Natural killer cell (primary cell): ENCODE measurements around the gene AK1. TPM values are rescaled to one million over a fixed set of nuclear protein-coding genes. Genes with fewer than 3 reads are reported as not detected.

Source experiments
- ATAC-seq, 3 donors: fragments of 150-1000 bp in 2 of 3; fragments of 200-7000 bp in 1 of 3; cut with Tn5 transposase; 1 replicate in 1 of 3; 2 replicates in 2 of 3; pipeline ENCODE4 v1.10.0; 2021; ENCODE audit warnings: mild to moderate bottlenecking in 2 of 3, moderate library complexity in 2 of 3
- DNase-seq, 2 donors: peaks; one replicate each; pipeline versions ENCODE4 v3.0.0 to v3.0.0-alpha.2; 2013 to 2021; ENCODE audit warnings: mixed read lengths in 1 of 2
- H3K27ac ChIP-seq: one replicate; pipeline ENCODE4 v1.5.1; 2013; ENCODE audit warnings: mild to moderate bottlenecking, low read length
- H3K27me3 ChIP-seq: one replicate; pipeline ENCODE4 v1.6.1; 2013; ENCODE audit warnings: low read length; ENCODE audit not compliant: control insufficient read depth, insufficient read depth
- H3K36me3 ChIP-seq: one replicate; pipeline ENCODE4 v1.6.1; 2013; ENCODE audit warnings: low read length; ENCODE audit not compliant: control insufficient read depth, insufficient read depth
- H3K4me1 ChIP-seq: one replicate; pipeline ENCODE4 v1.6.1; 2013; ENCODE audit warnings: low read length; ENCODE audit not compliant: control insufficient read depth, insufficient read depth
- H3K4me3 ChIP-seq: one replicate; pipeline ENCODE4 v1.5.1; 2013; ENCODE audit warnings: low read length
- H3K9me3 ChIP-seq: one replicate; pipeline ENCODE4 v1.6.1; 2013; ENCODE audit warnings: low read length; ENCODE audit not compliant: control insufficient read depth, insufficient read depth
- H3K27ac Mint-ChIP-seq, 2 donors: one replicate each; pipeline ENCODE4 v1.8.0; 2022; ENCODE audit warnings: mild to moderate bottlenecking in 2 of 2, mixed read lengths in 2 of 2, moderate library complexity in 1 of 2
- H3K27me3 Mint-ChIP-seq, 2 donors: one replicate each; pipeline ENCODE4 v1.8.0; 2022; ENCODE audit warnings: low read depth in 2 of 2, mixed read lengths in 2 of 2
- H3K36me3 Mint-ChIP-seq: one replicate; pipeline ENCODE4 v1.8.0; 2022; ENCODE audit warnings: mixed read lengths
- H3K4me1 Mint-ChIP-seq, 2 donors: one replicate each; pipeline ENCODE4 v1.8.0; 2022; ENCODE audit warnings: mixed read lengths in 2 of 2
- H3K4me3 Mint-ChIP-seq: one replicate; pipeline ENCODE4 v1.8.0; 2022; ENCODE audit warnings: mild to moderate bottlenecking, moderate library complexity, mixed read lengths
- H3K9me3 Mint-ChIP-seq, 2 donors: one replicate each; pipeline ENCODE4 v1.8.0; 2022; ENCODE audit warnings: mixed read lengths in 2 of 2
- CTCF ChIP-seq: fragments of 200-600 bp; IDR thresholded peaks from one replicate; pipeline ENCODE4 v1.8.0; 2022; ENCODE audit warnings: antibody characterized with exemption
- WGBS: methylation state at CpG from one replicate; pipeline ENCODE4 v1.1.7; 2013; ENCODE audit warnings: missing lambda C conversion rate; ENCODE audit not compliant: insufficient coverage; 5-methylcytosine and 5-hydroxymethylcytosine counted together
- intact Hi-C: fragments of 100-400 bp; cut with micrococcal nuclease; formaldehyde crosslinking; loops from one replicate; pipeline ENCODE4 v1.14.2; 2022
- total RNA-seq, 4 donors: library from RNA; stranded (reverse); fragments of 120-200 nt in 1 of 4; gene quantifications; one replicate each; pipeline versions ENCODE4 v1.2.3 to v1.2.4, GENCODE V29; 2013 to 2022

Gene AK1
- total RNA-seq, 3 donors from 2014 or later (not counting 1 experiment from before 2014, with no cell fraction given) = 47.3 to 76.3 (median 54.2) TPM

DNA sequence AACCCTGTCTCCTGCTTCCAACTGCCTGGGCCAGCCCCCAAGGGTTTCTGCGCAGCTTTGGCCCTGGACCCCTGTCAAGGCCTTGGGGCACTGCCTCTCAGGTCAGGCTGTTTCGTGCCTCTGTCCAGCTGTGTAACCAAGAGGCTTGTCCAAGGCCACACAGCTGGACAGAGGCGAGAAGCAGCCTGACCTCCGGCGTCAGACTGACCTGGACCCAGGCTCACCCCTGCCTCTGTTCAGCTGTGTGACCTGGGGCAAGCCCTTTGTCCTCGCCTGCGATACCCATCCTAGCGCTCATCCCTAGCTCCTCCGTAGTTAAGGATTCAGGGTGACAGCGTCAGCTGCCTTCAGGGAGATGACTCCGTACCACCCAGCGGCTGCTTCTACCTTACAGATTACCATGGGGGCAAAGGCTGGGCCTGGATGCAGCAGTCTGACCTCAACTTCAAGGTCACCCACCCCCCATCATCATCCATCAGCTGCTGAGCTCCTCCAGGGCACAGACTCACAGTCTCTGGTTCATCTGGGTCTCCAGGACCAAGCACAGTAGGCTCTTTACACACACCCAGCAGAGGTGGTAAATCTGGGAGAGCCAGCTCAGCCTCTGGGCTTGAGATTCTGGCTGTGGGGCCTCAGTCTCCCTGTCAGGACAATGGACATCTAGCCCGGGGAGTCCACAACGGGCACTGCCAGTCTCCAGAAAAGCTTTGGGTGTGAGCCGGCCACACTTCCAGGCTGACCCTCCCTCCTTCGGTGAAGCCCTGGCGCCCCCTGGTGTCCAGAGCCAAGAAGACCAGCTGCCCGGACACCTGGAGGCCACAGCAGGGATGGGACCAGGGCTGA lies 7.9 kb downstream of the AK1 start:
- H3K27ac ChIP-seq = no peak overlapping the region
- DNase-seq = peak; percentile 81 to 85
- Mint-ChIP-seq H3K4me1 (peaks cover 6 to 14% of the 10 kb centered on the region in 2 donors), H3K27ac (peak overlapping the region; percentile 56), H3K9me3 (no peaks in the 10 kb centered on the region), H3K27me3 (no peaks in the 10 kb centered on the region), H3K4me3 (no peak overlapping the region), H3K36me3 (no peaks in the 10 kb centered on the region)
- no peaks in the 10 kb centered on the region for H3K9me3 ChIP-seq
- ATAC-seq = peak; percentile 85 to 90 (median 88)
- H3K4me3 ChIP-seq = no peak overlapping the region
- intact Hi-C loops = loop anchor here (2.0 to 10.0 kb wide), 4 partner anchors 67 to 365 kb away; partner anchors contain the start of genes CDK9, FPGS and TOR2A
- 64% methylated on average over 18 of the region's 18 CpGs for WGBS
- no peaks in the 10 kb centered on the region for H3K27me3 ChIP-seq
- no peaks in the 10 kb centered on the region for H3K36me3 ChIP-seq
- peaks cover 24% of the 10 kb centered on the region for H3K4me1 ChIP-seq
- peak; percentile 95 for TF ChIP-seq CTCF

DNA sequence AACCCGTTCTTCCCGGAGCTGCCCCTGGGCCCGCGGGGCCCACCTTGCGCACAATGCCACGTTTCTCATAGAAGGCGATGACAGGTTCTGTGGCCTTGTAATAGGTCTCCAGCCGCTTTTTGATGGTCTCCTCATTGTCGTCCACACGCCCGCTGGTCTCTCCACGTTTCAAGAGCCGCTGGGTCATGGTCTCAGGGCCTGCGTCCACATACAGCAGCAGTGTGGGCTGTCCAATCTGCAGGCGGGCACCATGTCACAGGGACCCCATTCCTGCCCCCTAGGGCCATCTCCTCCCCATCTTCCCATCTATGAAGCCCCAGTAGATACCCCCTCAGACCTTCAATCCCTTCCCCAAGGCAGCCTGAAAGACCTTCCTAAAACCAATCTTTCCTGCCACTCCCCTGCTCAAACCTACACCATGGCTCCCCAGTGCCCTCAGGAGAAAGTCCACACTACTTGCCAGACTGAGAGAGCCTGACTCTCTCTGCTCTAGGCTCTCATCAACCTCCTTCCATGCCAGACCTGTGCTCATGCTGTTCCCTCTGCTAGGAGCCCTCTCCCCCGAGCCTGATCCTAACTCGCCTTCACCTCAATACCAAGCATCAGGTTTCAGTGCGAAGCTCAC lies 9.1 kb downstream of the AK1 start:
- H3K27ac ChIP-seq = no peak overlapping the region
- intact Hi-C loops = loop anchor here (5.0 to 10.0 kb wide), 3 partner anchors 66 to 364 kb away; partner anchors contain the start of genes CDK9 and FPGS
- 95% methylated on average over 18 of the region's 18 CpGs for WGBS

GRCh38 chr9:127867356-127868277 lies 9.9 kb downstream of the AK1 start:
- H3K4me3 Mint-ChIP-seq = no peak overlapping the region
- 93% methylated on average over 30 of the region's 30 CpGs for WGBS
- H3K4me1 ChIP-seq = peaks cover 37% of the 10 kb centered on the region

More for the DNA sequence above, 9.1 kb downstream of the AK1 start:
- no peaks in the 10 kb centered on the region for H3K36me3 ChIP-seq
- Mint-ChIP-seq H3K36me3 (no peaks in the 10 kb centered on the region), H3K27me3 (no peaks in the 10 kb centered on the region), H3K27ac (peak overlapping the region in 1 of 2 donors; percentile 37), H3K4me3 (no peak overlapping the region), H3K4me1 (peaks cover 6 to 14% of the 10 kb centered on the region in 2 donors), H3K9me3 (no peaks in the 10 kb centered on the region)
- H3K4me1 ChIP-seq = peaks cover 29% of the 10 kb centered on the region
- no peak overlapping the region for H3K4me3 ChIP-seq
- DNase-seq (no peak), ATAC-seq (no peak)
- no peak for TF ChIP-seq CTCF
- no peaks in the 10 kb centered on the region for H3K9me3 ChIP-seq
- no peaks in the 10 kb centered on the region for H3K27me3 ChIP-seq

More at GRCh38 chr9:127867356-127868277, 9.9 kb downstream of the AK1 start:
- H3K27ac Mint-ChIP-seq = peak overlapping the region in 1 of 2 donors; percentile 76
- no peak for DNase-seq
- H3K27ac ChIP-seq = no peak overlapping the region
- H3K27me3 ChIP-seq = no peaks in the 10 kb centered on the region
- no peaks in the 10 kb centered on the region for H3K27me3 Mint-ChIP-seq
- intact Hi-C loops = loop anchor here (5.0 to 10.0 kb wide), 3 partner anchors 65 to 363 kb away; partner anchors contain the start of genes CDK9 and FPGS
- no peak for ATAC-seq
- no peak for TF ChIP-seq CTCF
- H3K36me3 ChIP-seq = no peaks in the 10 kb centered on the region
- H3K4me1 Mint-ChIP-seq = peaks cover 12 to 21% of the 10 kb centered on the region in 2 donors
- H3K4me3 ChIP-seq = no peak overlapping the region
- H3K9me3 ChIP-seq = no peaks in the 10 kb centered on the region
- no peaks in the 10 kb centered on the region for H3K36me3 Mint-ChIP-seq
- H3K9me3 Mint-ChIP-seq = no peaks in the 10 kb centered on the region
